SK-MEL-5 (cell line): ENCODE data around the gene VPS13D. TPM values are rescaled to one million over a fixed set of nuclear protein-coding genes. Genes with fewer than 3 reads are reported as not detected.
"Not testable (repeated sequence)": the region's sequence is repeated elsewhere in the genome, so short reads cannot be mapped to it uniquely, and the experiment has no call there.

Source experiments
- DNase-seq: peaks from one replicate; pipeline ENCODE4 v3.0.0-alpha.2; 2016; ENCODE audit warnings: low read depth, low spot score
- in situ Hi-C: cut with HindIII; loops from 2 replicates; pipeline ENCODE4 v1.10.0; 2016; ENCODE audit warnings: low sequenced_read_pairs, high pct_unique_total_duplicates, low pct_unique_long_range_greater_than_20kb
- total RNA-seq: library from RNA; depleted of rRNA; stranded (reverse); fragments of >200 nt; shearing (Covaris generic); gene quantifications from 2 replicates; pipeline ENCODE4 v1.2.3, GENCODE V29; 2014

VPS13D gene
- total RNA-seq, 1 experiment from 2014 or later, result 8.9 TPM

DNA sequence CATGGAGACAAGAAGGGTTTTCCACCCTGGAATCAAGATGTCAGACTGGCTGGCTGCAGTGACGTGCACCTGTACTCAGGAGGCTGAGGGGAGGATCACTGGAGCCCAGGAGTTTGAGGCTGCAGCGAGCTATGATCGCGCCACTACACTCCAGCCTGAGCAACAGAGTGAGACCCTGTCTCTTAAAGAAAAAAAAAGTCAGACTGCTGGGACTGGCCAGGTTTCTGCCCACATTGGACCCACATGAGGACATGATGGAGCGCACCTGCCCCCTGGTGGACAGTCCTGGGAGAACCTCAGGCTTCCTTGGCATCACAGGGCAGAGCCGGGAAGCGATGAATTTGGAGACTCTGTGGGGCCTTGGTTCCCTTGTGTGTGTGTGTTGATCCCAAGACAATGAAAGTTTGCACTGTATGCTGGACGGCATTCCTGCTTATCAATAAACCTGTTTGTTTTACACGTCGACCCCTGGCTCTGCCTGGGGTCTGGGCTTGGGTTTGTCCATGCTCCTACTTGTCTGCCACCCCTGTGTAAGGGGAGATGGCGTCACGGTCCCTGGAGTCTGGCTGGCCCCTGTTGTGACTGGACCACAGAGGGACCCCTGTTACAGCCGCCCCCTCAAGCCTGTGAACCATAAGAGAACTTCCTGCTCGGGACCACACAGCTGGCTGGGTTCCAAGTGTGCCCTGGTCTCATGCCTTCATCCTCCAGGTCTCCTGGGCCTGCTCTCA is 20.9 kb upstream of the VPS13D start:
- in situ Hi-C loops, result no loop called here

DNA sequence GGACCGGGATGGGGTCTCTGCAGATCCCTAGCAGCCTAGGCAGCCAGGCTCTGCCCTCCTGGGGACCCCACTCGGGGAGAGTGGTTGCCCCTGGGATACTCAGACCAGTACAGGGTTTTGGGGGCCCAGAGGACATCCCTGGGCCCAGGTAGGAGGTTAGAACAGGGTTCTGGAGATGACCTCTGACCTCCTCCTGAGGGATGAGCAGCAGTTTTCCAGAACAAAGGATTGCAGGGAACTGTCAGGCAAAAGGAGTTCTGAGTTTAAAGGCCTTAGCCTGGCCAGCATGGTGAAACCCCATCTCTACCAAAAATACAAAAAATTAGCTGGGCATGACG is 20.4 kb upstream of the VPS13D start:
- in situ Hi-C loops, result no loop called here
- DNase-seq, result no peak

More for the DNA sequence above, 20.9 kb upstream of the VPS13D start:
- DNase-seq, result peak; percentile 80

DNA sequence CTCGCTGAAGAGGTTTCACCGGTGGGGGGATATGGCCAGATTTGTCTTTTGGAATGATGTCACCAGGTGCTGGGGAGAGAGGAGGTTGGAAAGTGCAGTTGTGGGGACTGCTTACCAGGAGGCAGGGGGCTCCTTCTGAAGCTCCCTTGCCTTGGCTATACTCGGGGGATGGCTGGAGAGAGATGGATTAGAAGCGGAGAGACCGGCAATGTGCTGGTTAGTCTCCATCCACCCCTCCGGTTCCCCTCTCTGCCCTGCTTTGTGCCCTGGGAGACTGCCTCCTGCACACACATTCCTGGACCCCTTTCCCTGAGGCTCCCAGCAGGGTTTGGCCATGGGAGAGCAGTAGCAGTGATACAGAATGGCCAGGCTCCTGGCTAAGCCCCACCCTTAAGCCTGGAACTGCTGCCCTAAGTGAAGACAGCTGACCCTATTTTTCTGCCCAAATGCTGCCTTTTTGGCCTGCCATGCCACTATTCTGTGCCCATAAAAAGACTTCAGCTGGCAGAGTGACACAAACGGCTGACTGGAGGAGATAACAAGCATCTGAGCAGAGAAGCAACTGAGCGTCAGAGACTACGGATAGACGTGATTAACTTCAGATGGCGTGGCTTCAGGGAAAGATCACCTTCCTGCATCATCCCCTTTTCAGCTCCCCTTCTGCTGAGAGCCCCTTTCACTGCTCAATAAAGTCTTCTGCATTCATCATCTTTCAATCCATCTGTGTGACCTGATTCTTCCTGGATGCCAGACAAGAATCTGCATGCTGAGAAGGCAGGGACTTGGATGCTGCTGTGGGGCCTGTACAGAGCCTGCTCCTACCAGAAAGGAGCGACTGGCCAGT is 14.5 kb upstream of the VPS13D start:
- in situ Hi-C loops, result no loop called here
- DNase-seq, result no peak

DNA sequence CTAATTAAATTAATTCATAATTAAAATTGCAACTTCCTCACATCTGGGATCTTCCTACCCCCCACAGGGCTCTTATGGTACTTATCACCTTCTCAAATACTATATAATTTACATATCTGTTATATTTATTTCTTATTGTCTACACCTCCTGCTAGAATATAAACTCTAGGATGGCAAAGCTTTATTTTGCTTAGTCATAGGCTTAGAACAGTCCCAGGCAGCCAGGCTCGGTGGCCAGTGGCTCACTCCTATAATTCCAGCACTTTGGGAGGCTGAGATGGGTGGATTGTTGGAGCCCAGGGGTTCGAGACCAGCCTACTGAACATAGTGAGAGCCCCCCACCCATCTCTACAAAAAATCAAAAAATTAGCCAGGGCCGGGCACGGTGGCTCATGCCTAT is 10.0 kb upstream of the VPS13D start:
- no peak for DNase-seq
- in situ Hi-C loops, result no loop called here

DNA sequence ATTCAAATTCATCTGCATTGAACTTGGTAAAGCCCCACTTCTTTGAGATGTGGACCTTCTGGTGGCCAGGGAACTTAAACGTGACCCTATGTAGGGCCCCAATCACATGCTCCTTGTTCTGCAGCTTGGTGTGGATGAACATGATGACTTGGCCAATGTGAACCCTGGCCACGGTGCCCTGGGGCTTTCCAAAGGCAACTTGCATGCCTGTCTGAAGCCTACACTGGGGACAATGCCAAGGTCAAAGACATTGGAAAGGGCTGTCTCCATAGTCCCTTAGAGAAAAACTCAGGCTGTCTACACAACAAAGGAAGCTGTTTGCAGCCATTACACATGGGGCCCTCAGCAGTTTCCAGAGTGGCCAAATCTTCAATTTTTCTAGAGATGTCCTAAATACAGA is 8.9 kb upstream of the VPS13D start:
- DNase-seq, result no peak
- in situ Hi-C loops, result no loop called here

DNA sequence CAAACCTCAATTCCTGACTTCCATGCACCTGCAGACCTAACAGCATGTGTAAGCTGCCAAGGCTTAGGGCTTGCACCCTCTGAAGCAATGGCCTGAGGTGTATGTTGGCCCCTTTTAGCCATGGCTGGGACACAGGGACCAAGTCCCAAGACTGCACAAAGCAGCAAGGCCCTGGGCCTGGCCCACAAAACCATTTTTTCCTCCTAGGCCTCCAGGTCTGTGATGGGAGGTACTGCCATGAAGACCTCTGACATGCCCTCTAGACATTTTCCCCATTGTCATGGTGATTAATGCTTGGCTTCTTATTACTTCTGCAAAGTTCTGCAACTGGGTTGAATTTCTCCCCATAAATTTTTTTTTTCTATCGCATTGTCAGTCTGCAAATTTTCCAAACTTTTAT is 7.1 kb upstream of the VPS13D start:
- DNase-seq, in situ Hi-C loops: not testable (repeated sequence)

DNA sequence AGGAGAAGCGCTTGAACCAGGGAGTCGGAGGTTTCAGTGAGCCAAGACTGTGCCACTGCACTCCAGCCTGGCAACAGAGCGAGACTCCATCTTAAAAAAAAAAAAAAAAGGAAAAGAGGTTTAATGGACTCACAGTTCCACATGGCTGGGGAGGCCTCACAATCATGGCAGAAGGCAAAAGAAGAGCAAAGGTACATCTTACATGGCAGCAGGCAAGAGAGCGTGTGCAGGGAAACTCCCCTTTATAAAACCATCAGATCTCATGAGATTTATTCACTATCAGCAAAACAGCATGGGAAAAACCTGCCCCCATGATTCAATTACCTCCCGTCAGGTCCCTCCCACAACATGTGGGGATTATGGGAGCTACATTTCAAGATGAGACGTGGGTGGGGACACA is 5.7 kb upstream of the VPS13D start:
- in situ Hi-C loops, DNase-seq: not testable (repeated sequence)

DNA sequence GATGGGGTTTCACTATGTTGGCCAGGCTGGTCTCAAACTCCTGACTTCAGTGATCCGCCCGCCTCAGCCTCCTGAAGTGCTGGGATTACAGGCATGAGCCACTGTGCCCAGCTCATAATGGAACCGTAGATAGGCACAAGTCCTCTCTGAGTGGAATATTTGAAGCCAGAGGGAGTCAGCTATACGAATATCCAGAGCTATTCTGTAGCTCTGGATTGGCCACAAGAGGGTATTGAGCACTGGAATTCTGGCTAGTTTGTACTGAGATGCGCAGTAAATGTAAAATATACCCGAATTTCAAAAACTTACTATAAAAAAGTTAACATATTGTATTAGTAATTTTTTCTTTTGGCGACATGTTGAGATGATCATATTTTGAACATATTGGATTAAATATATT is 851 bp upstream of the VPS13D start:
- in situ Hi-C loops, result no loop called here
- DNase-seq, result no peak

DNA sequence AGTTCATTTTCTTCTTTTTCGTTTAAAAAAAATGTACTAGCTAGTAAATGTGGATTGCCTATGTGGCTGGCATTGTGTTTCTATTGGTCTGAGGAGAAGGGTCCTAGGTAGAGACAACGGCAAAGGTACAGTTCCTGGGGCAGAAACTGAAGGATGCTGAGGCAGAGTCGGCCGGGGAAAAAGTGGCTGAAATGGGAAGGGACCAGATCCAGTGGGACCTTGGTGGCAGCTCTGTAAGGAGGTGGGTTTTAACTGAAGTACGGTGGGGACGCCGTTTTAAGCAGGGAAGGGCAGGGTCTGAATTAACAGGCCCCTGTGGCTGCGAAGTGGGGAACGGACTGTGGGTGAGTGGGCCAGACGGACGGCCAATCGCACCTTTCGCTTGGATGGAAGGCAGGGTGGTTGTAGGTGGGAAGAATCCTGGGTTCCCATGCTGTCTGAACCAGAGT is 420 bp upstream of the VPS13D start:
- in situ Hi-C loops, result no loop called here
- no peak for DNase-seq

DNA sequence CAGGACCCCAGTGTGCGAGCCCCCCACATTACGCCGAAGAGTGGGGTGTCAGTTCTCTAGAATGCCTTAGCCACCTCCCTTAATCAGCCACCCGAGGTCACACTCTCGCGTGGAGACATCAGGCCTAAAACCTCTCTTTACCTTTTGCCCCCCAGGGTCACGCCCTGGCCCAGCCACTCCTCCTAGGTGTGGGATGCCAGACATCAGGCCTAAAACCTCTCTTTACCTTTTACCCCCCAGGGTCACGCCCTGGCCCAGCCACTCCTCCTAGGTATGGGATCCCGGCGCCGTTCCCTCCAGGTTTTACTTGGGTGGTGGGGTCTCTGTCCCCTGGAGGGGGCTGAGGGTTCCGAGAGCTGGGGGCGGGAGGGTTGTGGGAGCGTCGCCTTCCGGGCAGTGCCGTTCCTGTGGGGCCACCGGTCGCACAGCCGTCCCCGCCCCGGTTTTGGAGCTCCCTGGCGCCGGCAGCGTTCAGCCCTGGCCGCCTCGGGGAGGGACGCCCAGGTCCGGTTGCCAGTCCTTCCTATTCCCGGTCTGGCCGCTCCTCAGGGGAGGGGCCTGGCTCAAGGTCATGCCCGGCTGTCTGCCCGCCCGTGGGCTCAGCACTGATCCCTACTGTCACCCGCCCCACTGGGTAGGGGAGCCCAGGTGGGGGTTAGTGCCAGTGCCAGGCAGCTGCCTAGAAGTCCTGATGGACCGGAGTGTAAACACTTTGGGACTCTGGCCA is 882 bp downstream of the VPS13D start:
- in situ Hi-C loops, result no loop called here
- peak; percentile 31 for DNase-seq

DNA sequence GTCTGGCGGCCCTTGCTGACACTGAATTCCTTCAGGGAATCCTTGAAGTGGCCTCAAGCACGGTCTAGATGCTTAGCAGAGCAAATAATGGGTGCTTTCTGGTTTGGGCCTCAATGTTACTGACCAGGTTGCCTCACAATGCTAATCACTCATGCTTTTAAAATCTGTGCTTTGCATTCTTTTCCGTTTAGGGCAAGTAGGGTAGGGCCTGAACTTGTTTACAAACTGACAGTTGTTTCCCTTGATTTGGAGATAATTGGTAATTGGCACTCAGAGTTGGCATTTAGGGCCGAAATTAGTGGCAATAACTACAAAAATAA is 1.4 kb downstream of the VPS13D start:
- in situ Hi-C loops, result no loop called here
- DNase-seq, result no peak

DNA sequence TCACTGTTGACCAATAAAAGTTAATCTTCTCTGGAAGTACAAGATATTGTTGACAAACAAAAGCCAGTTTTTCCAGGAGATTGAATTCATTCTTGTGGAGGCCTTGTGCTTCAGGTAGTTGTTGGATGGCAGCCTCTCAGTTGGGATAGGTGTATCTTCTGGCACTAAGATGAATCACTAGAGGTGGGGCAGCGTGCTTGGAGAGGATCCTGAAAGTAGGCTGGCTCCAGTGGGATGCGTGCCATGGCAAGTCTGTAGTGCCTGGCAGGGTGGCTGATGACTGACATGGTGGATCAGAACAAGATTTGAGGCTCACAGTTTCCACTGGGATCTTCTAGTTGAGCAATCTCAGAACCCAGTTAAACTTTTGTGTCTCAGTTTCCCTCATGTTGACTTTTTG is 2.4 kb downstream of the VPS13D start:
- no peak for DNase-seq
- in situ Hi-C loops, result no loop called here

DNA sequence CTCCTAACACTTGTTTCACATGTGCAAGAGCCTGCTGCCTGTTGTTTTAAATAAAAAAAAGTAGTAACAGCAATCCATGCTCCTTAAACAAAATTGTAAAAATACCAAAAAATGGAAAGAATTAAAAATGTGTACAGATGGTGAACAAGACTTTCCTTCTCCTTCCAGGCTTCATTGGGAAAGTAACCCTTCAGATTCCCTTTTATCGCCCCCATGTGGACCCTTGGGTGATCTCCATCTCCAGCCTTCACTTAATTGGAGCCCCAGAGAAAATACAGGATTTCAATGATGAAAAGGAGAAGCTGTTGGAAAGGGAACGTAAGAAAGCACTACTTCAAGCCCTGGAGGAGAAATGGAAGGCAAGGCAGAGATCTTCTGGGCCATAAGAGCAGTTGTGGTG is 14.2 kb downstream of the VPS13D start:
- in situ Hi-C loops, result no loop called here
- DNase-seq, result peak; percentile 44

DNA sequence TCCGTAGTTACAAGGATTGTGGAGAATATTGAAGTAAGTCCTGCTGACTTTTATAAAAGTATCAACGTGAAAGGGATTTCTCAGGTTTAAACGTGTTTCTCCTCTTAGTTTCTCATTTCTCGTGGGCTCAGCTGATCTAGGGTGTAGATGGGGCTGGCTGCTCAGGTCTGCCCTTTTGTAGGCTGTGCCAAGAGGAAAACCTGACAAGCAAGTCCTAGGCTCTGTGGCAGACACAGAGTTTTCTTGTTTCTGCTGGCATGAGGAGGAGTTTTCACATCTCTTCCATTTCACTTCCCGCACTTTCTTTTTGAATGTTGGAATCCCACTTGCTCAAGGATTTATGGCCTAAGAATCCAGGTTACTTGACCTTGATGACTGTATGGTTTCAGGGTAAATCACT is 14.8 kb downstream of the VPS13D start:
- in situ Hi-C loops, result no loop called here

DNA sequence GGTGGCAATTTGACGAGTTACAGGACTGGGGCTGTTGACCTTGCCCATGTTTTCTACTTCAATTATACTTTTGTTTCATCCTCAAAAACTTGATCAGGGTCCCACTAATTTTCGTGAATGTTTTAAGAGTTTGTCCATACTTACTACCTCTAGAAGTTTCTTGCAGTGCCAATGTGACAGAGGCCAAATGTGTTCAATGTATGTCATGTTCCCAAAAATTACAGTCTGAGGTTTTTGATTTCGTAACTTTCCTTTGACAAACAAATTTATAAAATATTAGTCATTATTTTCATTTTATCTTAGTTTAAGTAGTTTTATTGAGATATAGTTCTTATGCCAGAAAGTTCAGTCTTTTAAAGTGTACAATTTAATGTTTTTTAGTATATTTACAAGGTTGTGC is 15.3 kb downstream of the VPS13D start:
- in situ Hi-C loops, result no loop called here
- DNase-seq, result no peak

More for the DNA sequence above, 14.8 kb downstream of the VPS13D start:
- no peak for DNase-seq

DNA sequence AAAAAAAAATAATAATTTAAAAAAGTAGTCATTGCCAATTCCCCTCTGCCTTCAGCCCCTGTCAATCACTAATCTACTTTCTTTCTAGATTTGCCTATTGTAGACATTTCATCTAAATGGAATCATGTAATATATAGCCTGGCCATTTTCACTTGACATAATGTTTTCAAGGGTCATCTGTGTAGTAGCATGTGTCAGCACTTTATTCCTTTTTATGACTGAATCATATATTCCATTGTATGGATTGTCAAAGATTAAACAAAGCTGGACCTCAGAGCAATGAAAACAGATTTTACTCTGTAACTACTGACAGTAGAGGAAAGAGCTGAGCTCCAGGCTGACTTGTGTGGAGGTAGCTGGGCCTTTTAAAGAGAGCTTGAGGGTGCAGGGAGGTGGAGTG is 15.9 kb downstream of the VPS13D start:
- in situ Hi-C loops, result no loop called here
- DNase-seq, result no peak

DNA sequence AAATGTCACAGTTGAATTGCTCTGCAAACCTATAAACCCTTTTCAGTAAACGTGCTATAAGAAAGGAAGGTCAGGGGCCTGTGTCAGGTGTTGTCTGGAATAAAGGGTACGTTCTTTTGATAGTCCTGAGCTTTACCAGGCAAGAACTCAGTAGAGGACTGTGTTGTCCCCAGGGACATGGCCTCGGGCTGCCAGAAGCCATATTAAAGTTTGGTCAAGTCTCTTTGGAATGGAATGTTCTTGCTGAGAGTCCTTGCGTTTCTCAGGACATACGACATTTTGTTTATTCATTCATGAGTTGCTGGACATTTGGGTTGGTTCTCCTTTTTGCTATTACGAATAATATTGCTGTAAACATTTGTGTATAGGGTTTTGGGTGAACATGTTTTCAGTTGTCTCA is 16.8 kb downstream of the VPS13D start:
- no peak for DNase-seq
- in situ Hi-C loops, result no loop called here

DNA sequence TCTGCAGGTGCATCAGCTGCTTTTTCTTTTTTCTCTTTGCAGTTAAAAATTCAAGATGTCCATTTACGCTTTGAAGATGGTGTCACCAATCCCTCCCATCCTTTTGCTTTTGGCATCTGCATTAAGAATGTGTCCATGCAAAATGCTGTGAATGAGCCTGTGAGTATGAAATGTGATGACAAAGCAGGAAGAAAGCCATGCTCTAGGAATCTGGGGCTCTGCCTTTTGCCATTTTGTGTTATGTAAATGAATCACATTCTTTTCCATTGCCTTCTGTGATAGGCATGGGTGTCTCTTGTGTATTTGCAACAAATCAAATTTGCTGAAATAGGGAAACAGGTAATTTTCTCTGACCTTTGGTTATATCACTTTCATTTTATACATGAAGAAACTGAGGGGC is 19.4 kb downstream of the VPS13D start:
- DNase-seq, result no peak
- in situ Hi-C loops, result no loop called here

DNA sequence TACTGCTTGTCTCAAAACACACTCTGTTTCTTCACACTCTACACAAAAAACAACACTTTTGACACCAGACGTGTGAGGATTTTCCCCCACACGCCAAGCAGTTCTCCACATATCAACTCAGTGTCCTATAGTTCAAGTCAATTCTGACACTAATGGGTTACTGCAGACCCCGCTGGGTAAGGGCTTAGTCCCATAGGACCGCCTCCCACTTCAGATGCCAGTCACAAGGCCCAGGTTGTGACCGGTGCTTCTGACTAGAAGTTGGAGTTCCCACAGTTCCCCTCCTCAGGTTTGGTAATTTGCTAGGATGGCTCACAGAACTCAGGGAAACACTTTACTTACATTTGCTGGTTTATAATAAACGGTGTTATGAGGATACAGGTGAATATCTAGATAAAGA is 19.9 kb downstream of the VPS13D start:
- no peak for DNase-seq
- in situ Hi-C loops, result no loop called here
